Activated CD8-positive, alpha-beta T cell treated with anti-CD3 and anti-CD28 coated beads for 36 hours (primary cell): Measurements from ENCODE around the gene PAQR9. TPM values are rescaled to one million over a fixed set of nuclear protein-coding genes. Genes with fewer than 3 reads are reported as not detected.

ENCODE experiments used
- ATAC-seq: fragments of 200-7000 bp; cut with Tn5 transposase; one replicate; pipeline ENCODE4 v1.10.0; 2021; ENCODE audit warnings: mild to moderate bottlenecking, moderate library complexity
- CTCF ChIA-PET: fragments of 350-600 bp; sonication (Branson Sonifier 250); formaldehyde crosslinking; loops from one replicate; lab custom pipeline; 2021; ENCODE audit warnings: antibody characterized with exemption; lab: Charles Lee
- POLR2A ChIA-PET: fragments of 350-600 bp; sonication (Branson Sonifier 250); formaldehyde crosslinking; loops from one replicate; lab custom pipeline; 2021; ENCODE audit warnings: antibody characterized with exemption; lab: Charles Lee
- DNase-seq: peaks from one replicate; pipeline ENCODE4 v3.0.0-alpha.2; 2020
- H3K27ac Mint-ChIP-seq: one replicate; pipeline ENCODE4 v1.8.0; 2021; ENCODE audit warnings: mild to moderate bottlenecking, mixed read lengths
- H3K27me3 Mint-ChIP-seq: one replicate; pipeline ENCODE4 v1.8.0; 2021; ENCODE audit warnings: mixed read lengths
- H3K36me3 Mint-ChIP-seq: one replicate; pipeline ENCODE4 v1.8.0; 2021; ENCODE audit warnings: low read depth, mixed read lengths
- H3K4me1 Mint-ChIP-seq: one replicate; pipeline ENCODE4 v1.8.0; 2021; ENCODE audit warnings: low read depth, mixed read lengths
- H3K4me3 Mint-ChIP-seq: one replicate; pipeline ENCODE4 v1.8.0; 2021; ENCODE audit warnings: mild to moderate bottlenecking, moderate library complexity, mixed read lengths
- H3K9me3 Mint-ChIP-seq: one replicate; pipeline ENCODE4 v1.8.0; 2021; ENCODE audit warnings: mixed read lengths
- intact Hi-C: fragments of 100-400 bp; cut with micrococcal nuclease; formaldehyde crosslinking; loops from one replicate; pipeline ENCODE4 v1.10.0; 2022
- total RNA-seq, 2 experiments: library from RNA; stranded (reverse); gene quantifications; one replicate each; pipeline ENCODE4 v1.2.3, GENCODE V29; 2021
- TF ChIP-seq, protein P1 (sequence below): fragments of 200-600 bp; IDR thresholded peaks from one replicate; pipeline ENCODE4 v1.8.0; 2022; ENCODE audit warnings: antibody characterized with exemption, mild to moderate bottlenecking

The PAQR9 gene
- total RNA-seq, 2 experiments from 2014 or later, result not detected

DNA sequence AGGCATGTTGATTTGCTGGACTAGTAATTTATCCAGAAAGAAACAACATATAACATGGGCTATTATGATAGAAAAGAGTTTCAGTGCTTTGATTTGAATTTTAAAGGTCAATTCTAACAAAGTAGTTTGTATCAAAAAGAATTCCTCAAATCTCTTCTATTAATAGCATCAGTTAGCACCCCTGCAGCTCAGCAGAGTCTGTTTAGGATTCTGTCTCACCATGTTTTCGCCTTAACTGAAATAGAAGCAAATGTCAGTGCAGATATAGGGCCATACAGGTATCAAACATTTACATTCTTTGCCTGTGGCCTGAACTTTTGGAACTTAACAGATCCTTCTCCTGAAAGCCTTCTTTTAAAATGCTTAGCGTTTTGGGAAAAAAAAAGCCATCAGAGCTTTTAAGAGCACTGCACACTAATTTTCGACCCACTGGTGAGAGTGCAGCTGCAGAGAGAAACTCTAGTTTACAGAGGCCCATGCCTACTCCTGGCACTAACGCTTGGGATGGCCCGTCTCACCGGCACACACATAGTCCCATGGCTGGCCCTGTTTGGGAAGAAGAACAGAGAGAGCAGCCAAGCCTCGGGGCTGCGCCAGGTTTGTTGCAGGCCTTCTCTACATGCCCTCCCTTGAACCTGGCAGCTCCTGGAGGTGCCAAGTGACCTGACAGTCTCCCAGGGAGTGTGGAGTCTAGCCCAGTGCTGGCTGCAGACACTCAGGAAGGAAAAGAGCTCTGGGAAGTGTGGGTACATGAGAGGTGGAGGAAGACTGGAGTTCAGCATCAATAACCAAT is 9.9 kb upstream of the PAQR9 start:
- ATAC-seq, result no peak
- H3K27me3 Mint-ChIP-seq, result peaks cover 8% of the 10 kb centered on the region
- POLR2A ChIA-PET, result interaction anchor here (0.9 kb wide), 1 partner anchor 20 kb away, joined by 3 read pairs; no protein-coding TSS in a partner anchor
- intact Hi-C loops, result no loop called here
- no peak for DNase-seq
- CTCF ChIA-PET, result interaction anchor here (2.3 kb wide), 1 partner anchor 144 kb away, joined by 10 read pairs; no protein-coding TSS in a partner anchor
- no peak overlapping the region for H3K4me3 Mint-ChIP-seq
- TF ChIP-seq, protein P1, sequence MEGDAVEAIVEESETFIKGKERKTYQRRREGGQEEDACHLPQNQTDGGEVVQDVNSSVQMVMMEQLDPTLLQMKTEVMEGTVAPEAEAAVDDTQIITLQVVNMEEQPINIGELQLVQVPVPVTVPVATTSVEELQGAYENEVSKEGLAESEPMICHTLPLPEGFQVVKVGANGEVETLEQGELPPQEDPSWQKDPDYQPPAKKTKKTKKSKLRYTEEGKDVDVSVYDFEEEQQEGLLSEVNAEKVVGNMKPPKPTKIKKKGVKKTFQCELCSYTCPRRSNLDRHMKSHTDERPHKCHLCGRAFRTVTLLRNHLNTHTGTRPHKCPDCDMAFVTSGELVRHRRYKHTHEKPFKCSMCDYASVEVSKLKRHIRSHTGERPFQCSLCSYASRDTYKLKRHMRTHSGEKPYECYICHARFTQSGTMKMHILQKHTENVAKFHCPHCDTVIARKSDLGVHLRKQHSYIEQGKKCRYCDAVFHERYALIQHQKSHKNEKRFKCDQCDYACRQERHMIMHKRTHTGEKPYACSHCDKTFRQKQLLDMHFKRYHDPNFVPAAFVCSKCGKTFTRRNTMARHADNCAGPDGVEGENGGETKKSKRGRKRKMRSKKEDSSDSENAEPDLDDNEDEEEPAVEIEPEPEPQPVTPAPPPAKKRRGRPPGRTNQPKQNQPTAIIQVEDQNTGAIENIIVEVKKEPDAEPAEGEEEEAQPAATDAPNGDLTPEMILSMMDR, result no peak
- H3K9me3 Mint-ChIP-seq, result no peaks in the 10 kb centered on the region
- no peaks in the 10 kb centered on the region for H3K4me1 Mint-ChIP-seq
- H3K27ac Mint-ChIP-seq, result no peak overlapping the region
- H3K36me3 Mint-ChIP-seq, result no peaks in the 10 kb centered on the region

DNA sequence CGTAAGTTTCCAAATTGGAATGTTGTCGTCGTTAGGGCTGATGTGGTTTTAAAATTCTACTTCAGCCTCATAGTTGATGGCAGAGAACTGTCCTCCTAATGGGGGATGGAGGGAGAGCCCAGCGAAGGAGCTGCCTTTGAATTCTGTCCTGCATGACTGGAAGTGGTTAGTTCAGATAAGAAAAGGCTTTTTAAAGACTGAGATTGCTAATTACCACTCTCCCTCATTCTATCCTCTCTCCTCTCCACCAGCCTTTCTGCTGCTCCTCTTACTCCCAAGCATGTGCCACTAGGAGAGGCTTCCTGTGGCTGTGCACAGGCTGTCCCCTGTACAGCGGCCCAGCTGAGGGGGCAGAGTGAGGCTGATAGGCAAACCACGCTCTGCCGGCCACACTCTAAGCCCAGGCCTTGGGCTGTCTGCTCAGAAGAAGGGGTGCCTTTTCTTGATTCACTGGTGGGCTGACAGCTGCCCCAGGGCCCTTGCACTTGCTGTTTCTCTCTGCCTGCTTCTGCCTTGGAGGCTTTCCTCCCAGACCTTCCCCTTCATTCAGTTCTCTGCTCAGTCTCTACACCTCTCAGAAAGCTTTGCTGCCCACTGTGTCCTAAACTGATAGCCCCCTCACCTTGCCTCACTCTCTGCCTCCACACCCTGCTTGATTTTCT is 8.7 kb upstream of the PAQR9 start:
- DNase-seq, result no peak
- no peak for ATAC-seq
- intact Hi-C loops, result no loop called here
- TF ChIP-seq, protein P1, result no peak
- H3K36me3 Mint-ChIP-seq, result no peaks in the 10 kb centered on the region
- H3K9me3 Mint-ChIP-seq, result no peaks in the 10 kb centered on the region
- CTCF ChIA-PET, result interaction anchor here (1.0 kb wide), 1 partner anchor 40 kb away, joined by 3 read pairs; no protein-coding TSS in a partner anchor
- H3K27me3 Mint-ChIP-seq, result peaks cover 10% of the 10 kb centered on the region
- H3K4me1 Mint-ChIP-seq, result no peaks in the 10 kb centered on the region
- POLR2A ChIA-PET, result no interaction called here
- H3K27ac Mint-ChIP-seq, result no peak overlapping the region
- H3K4me3 Mint-ChIP-seq, result no peak overlapping the region

DNA sequence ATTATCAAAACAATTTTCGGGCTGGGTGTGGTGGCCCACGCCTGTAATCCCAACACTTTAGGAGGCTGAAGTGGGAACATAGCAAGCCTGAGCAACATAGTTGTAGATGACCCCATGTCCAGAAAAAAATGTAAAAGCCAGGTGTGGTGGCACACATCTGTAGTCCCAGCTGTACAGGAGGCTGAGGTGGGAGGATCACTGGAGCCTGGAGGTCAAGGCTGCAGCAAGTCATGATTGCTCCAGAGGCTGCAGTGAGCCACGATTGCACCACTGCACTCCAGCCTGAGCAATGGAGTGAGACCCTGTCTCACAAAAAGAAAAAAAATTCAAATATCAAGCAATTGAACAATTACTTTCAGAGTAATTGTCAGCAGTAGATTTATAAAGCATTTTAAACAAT is 8.0 kb upstream of the PAQR9 start:
- Mint-ChIP-seq H3K36me3 (no peaks in the 10 kb centered on the region), H3K9me3 (no peaks in the 10 kb centered on the region), H3K27ac (no peak overlapping the region), H3K4me1 (no peaks in the 10 kb centered on the region), H3K27me3 (peaks cover 11% of the 10 kb centered on the region), H3K4me3 (no peak overlapping the region)
- ChIA-PET CTCF (no interaction called here), POLR2A (no interaction called here)
- intact Hi-C loops, result no loop called here
- ATAC-seq (no peak), DNase-seq (no peak)
- TF ChIP-seq, protein P1, result no peak

DNA sequence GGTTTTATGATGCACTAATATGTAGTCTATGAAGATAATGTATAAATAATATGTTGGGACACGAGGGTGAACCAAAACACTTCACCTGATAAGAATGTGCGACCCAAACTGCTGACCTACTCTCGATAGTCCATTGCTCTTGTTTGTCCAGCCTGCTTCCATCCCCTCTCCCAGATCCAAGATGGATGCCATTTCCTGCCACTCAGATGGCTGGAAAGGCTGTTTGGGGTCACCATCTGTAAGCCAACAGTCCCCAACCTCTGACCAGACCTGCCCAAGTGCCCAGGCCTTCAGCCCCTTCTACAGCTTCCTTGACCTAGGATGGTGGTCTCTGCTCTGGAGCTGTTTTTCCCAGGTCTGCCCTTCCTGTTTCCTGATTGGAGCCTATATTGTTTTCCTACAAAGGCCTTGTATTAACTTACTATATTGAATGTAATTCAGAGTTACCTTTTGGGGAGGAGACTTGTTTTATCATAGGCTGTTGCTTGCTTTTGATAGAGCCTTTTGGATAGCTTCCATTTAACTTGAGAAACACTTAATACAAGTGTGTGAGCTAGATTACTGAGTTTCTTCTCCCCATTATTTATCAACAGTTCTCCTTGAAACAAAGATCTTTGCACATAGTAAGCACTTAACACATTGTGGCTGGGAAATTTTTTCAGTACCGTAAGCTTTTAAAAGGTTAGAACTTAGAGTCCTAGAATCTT is 5.0 kb upstream of the PAQR9 start:
- intact Hi-C loops, result no loop called here
- Mint-ChIP-seq H3K36me3 (no peaks in the 10 kb centered on the region), H3K27ac (no peak overlapping the region), H3K4me1 (no peaks in the 10 kb centered on the region), H3K9me3 (no peaks in the 10 kb centered on the region), H3K4me3 (no peak overlapping the region), H3K27me3 (peaks cover 23% of the 10 kb centered on the region)
- no peak for DNase-seq
- TF ChIP-seq, protein P1, result no peak
- ATAC-seq, result no peak
- ChIA-PET POLR2A (no interaction called here), CTCF (interaction anchor here (1.1 to 1.4 kb wide), 3 partner anchors 11 to 38 kb away, joined by 3 to 5 read pairs (median 3); no protein-coding TSS in a partner anchor)
